ENCODE measurements around the gene ETNPPL. TPM values are rescaled to one million over a fixed set of nuclear protein-coding genes. Genes with fewer than 3 reads are reported as not detected.

The ETNPPL gene
- total RNA-seq, 4 donors from 2014 or later: 0.56 to 1.3 TPM; not detected in 2

DNA sequence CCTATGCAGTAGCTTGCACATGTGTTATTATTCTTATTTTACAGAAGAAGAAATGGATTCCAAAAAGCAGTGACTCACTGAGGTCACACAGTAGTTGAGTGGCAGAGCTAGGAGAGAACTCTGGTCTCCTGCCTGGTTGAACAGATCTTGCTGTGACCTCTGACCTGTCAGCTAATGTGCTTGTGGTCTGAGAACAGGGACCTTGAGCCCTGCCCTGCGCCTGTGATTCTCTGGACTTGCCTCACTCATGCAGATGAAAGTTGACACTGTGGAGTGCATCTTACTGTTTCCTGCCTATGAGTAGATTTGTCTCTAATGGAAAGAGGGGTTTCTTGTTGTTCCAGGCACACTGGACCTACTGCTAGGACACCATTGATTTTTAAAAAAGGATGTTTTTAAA is 32.3 kb downstream of the ETNPPL start:
- H3K4me3 ChIP-seq (replicated peaks in 1 of 3): no peak overlapping the region
- no peak overlapping the region for H3K27ac ChIP-seq
- no peaks in the 10 kb centered on the region for H3K36me3 ChIP-seq
- 67 to 82% methylated on average over 1 of the region's 1 CpG for WGBS, 2 donors
- H3K27me3 ChIP-seq: no peaks in the 10 kb centered on the region
- H3K4me1 ChIP-seq: no peaks in the 10 kb centered on the region
- no peak for DNase-seq
- TF ChIP-seq POLR2A (IDR thresholded peaks at IDR 0.05) (no peak), CTCF (IDR thresholded peaks at IDR 0.05) (no peak)
- H3K9me3 ChIP-seq: no peaks in the 10 kb centered on the region
- intact Hi-C loops (cut with DNase I): no loop called here

DNA sequence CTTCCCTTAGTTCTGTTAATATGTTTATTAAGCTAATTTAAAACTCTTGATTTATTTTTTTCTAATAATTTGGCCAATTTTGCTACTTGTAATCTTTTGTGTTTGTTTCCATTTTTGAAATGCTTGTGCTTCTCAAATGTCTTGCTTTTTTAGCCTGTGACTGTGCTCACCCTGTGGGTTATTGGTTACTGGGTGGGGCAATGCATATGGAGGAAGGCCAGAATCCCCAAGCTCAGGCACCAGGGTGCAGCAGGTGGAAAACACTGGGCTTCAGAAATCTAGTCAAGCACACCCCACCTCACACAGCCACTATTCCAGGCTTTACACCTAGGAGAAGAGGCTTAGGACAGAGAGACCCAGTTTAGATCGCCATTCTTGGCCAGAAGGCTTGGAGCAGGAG is 33.1 kb downstream of the ETNPPL start:
- H3K4me3 ChIP-seq (replicated peaks in 1 of 3): no peak overlapping the region
- intact Hi-C loops (cut with DNase I): no loop called here
- no peaks in the 10 kb centered on the region for H3K27me3 ChIP-seq
- TF ChIP-seq CTCF (IDR thresholded peaks at IDR 0.05): no peak
- TF ChIP-seq POLR2A (IDR thresholded peaks at IDR 0.05): no peak
- no peaks in the 10 kb centered on the region for H3K9me3 ChIP-seq
- WGBS, 2 donors: 89 to 100% methylated on average over 1 of the region's 1 CpG
- DNase-seq: no peak
- no peaks in the 10 kb centered on the region for H3K4me1 ChIP-seq
- H3K36me3 ChIP-seq: no peaks in the 10 kb centered on the region
- H3K27ac ChIP-seq: no peak overlapping the region

- no peak for DNase-seq
- Histone ChIP-seq H3K27ac (no peak overlapping the region), H3K4me3 (replicated peaks in 1 of 3) (no peak overlapping the region), H3K9me3 (no peaks in the 10 kb centered on the region), H3K27me3 (no peaks in the 10 kb centered on the region), H3K4me1 (no peaks in the 10 kb centered on the region), H3K36me3 (no peaks in the 10 kb centered on the region)
- no peak for TF ChIP-seq CTCF (IDR thresholded peaks at IDR 0.05)
- no peak for TF ChIP-seq POLR2A (IDR thresholded peaks at IDR 0.05)
- 38 to 44% methylated on average over 1 of the region's 1 CpG for WGBS, 2 donors
- intact Hi-C loops (cut with DNase I): no loop called here
Measured at GRCh38 chr4:108725457-108725856, 37.4 kb downstream of the ETNPPL start.

DNA sequence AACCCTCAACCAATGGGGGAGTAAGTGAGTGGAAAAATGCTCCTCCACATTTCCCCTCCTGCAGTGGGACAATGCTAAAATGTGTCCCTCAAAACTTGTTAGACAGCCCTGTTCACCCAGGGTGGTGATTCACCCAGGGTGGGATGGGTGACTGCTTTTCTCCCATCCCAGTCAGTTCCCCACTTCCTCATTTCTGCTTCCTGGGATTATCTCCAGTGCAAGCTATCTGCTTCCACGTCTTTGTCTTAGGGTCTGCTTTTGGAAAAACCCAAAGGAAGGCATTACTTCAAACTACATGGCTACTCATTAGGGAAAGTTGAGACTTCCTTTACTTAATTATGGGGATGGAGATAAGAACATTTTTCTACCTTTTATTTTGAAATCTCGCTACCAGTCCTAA is 45.5 kb downstream of the ETNPPL start:
- Histone ChIP-seq H3K4me3 (replicated peaks in 1 of 3) (no peak overlapping the region), H3K27me3 (no peaks in the 10 kb centered on the region), H3K9me3 (no peaks in the 10 kb centered on the region), H3K27ac (no peak overlapping the region), H3K4me1 (no peaks in the 10 kb centered on the region), H3K36me3 (no peaks in the 10 kb centered on the region)
- TF ChIP-seq POLR2A (IDR thresholded peaks at IDR 0.05) (no peak), CTCF (IDR thresholded peaks at IDR 0.05) (no peak)
- 69 to 73% methylated on average over 2 of the region's 2 CpGs for WGBS, 2 donors
- no peak for DNase-seq
- intact Hi-C loops (cut with DNase I): no loop called here

DNA sequence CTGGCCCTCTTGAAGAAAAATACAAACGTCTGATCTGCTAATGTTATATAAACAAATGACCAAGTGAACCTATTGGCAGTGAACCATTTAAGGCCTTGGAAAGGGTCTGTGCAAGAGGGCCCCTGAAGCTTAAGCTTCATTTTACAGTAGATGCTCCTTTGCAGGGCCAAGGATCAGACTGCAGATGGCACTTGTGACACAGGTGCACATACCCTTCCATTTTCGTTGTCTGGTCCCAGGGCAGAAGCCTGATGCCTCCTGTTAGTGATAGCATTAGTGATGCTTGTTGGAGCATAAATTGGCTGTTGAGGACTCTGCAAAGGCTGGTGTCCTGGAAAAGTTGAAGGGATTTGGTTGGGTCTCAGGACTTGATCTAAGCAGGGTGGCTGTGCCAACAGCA is 46.5 kb downstream of the ETNPPL start:
- intact Hi-C loops (cut with DNase I): no loop called here
- Histone ChIP-seq H3K27ac (no peak overlapping the region), H3K4me1 (no peaks in the 10 kb centered on the region), H3K36me3 (no peaks in the 10 kb centered on the region), H3K9me3 (no peaks in the 10 kb centered on the region), H3K27me3 (no peaks in the 10 kb centered on the region), H3K4me3 (replicated peaks in 1 of 3) (no peak overlapping the region)
- 35 to 42% methylated on average over 2 of the region's 2 CpGs for WGBS, 2 donors
- no peak for TF ChIP-seq CTCF (IDR thresholded peaks at IDR 0.05)
- TF ChIP-seq POLR2A (IDR thresholded peaks at IDR 0.05): no peak
- DNase-seq: no peak
